Measurements from ENCODE around the gene MAPT. TPM values are rescaled to one million over a fixed set of nuclear protein-coding genes. Genes with fewer than 3 reads are reported as not detected.

The MAPT gene
- total RNA-seq, 1 experiment from 2014 or later, result 37.5 TPM

- TF ChIP-seq POLR2A (IDR thresholded peaks at IDR 0.05; ENCODE audit: borderline replicate concordance, extremely low read depth, insufficient read depth, insufficient read length) (no peak), RAD21 (IDR thresholded peaks at IDR 0.05; ENCODE audit: low read depth) (no peak)
- TF ChIP-seq, protein P1, sequence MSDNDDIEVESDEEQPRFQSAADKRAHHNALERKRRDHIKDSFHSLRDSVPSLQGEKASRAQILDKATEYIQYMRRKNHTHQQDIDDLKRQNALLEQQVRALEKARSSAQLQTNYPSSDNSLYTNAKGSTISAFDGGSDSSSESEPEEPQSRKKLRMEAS (IDR thresholded peaks at IDR 0.05), result no peak
- Histone ChIP-seq H3K27ac (ENCODE audit: low read depth, low read length) (no peak overlapping the region), H2AFZ (ENCODE audit: low read depth, low read length, poor library complexity, severe bottlenecking) (no peak overlapping the region), H4K20me1 (ENCODE audit: insufficient read depth) (no peaks in the 10 kb centered on the region), H3K9me2 (ENCODE audit: insufficient read depth) (no peaks in the 10 kb centered on the region), H3K4me3 (replicated peaks in 1 of 2; ENCODE audit: low read depth in 1 of 2, low read length in 2 of 2) (no peak overlapping the region), H3K9me3 (ENCODE audit: control insufficient read depth in 1 of 2, insufficient read depth in 1 of 2, low read depth in 1 of 2, low read length in 2 of 2) (no peaks in the 10 kb centered on the region), H3K9ac (ENCODE audit: low read length) (no peak overlapping the region), H3K79me2 (ENCODE audit: insufficient read depth, low read length) (no peaks in the 10 kb centered on the region), H3K4me1 (ENCODE audit: control insufficient read depth in 1 of 2, insufficient read depth in 2 of 2, low read length in 2 of 2) (no peaks in the 10 kb centered on the region), H3K4me2 (ENCODE audit: low read length) (no peak overlapping the region), H3K36me3 (ENCODE audit: control insufficient read depth in 1 of 2, insufficient read depth in 2 of 2, low read length in 2 of 2) (peaks cover 9 to 12% of the 10 kb centered on the region in 2 experiments; a peak in 3 of 4 replicates), H3K27me3 (ENCODE audit: insufficient read depth, low read length) (no peaks in the 10 kb centered on the region)
- intact Hi-C loops (cut with micrococcal nuclease), result no loop called here
- CTCF ChIA-PET, result interaction anchor here (1.1 kb wide), 1 partner anchor 24 kb away, joined by 3 read pairs; no protein-coding TSS in a partner anchor
- no peak for DNase-seq (ENCODE audit: low read depth, low spot score)
- RAD21 ChIA-PET (ENCODE audit: low non-redundant PET in 1 of 2, low total read pairs in 2 of 2, uncharacterized antibody in 2 of 2, unreplicated experiment in 2 of 2), result no interaction called here
- POLR2A ChIA-PET, result no interaction called here
- no TSS peak for BruUV-seq (replicated peaks)
- ATAC-seq, result no peak
These were observed 125.8 kb downstream of the MAPT start for GRCh38 chr17:46020023-46020761.

GRCh38 chr17:46020998-46021397 is 126.6 kb downstream of the MAPT start:
- H2AFZ ChIP-seq (ENCODE audit: low read depth, low read length, poor library complexity, severe bottlenecking), result no peak overlapping the region
- H4K20me1 ChIP-seq (ENCODE audit: insufficient read depth), result no peaks in the 10 kb centered on the region
- ATAC-seq (no peak), DNase-seq (ENCODE audit: low read depth, low spot score) (no peak)
- TF ChIP-seq CEBPB (IDR thresholded peaks at IDR 0.05; ENCODE audit: low read depth) (no peak), SRF (IDR thresholded peaks at IDR 0.05; ENCODE audit: low read depth) (no peak), TCF7L2 (IDR thresholded peaks at IDR 0.05; ENCODE audit: borderline replicate concordance, extremely low read depth, insufficient read depth, insufficient read length) (no peak), CBX3 (IDR thresholded peaks at IDR 0.05; ENCODE audit: low read depth) (no peak), CTCF (IDR thresholded peaks at IDR 0.05 in 2 of 3, conservative IDR thresholded peaks at IDR 0.05 in 1 of 3; ENCODE audit: borderline replicate concordance in 1 of 3, insufficient read depth in 1 of 3, low read depth in 2 of 3, low read length in 2 of 3) (no peak), ZNF274 (IDR thresholded peaks at IDR 0.05; ENCODE audit: low read depth, low read length) (no peak), EZH2 (IDR thresholded peaks at IDR 0.05) (no peak), POLR2A (IDR thresholded peaks at IDR 0.05; ENCODE audit: borderline replicate concordance, extremely low read depth, insufficient read depth, insufficient read length) (no peak), SP1 (IDR thresholded peaks at IDR 0.05; ENCODE audit: low read depth) (no peak), ZBTB33 (IDR thresholded peaks at IDR 0.05; ENCODE audit: extremely low read depth, insufficient replicate concordance, low read length) (no peak)
- TF ChIP-seq, protein P1 (IDR thresholded peaks at IDR 0.05), result no peak
- no TSS peak for BruUV-seq (replicated peaks)
- CTCF ChIA-PET, result interaction anchor here (1.1 kb wide), 1 partner anchor 23 kb away, joined by 3 read pairs; no protein-coding TSS in a partner anchor
- H3K27ac ChIP-seq (ENCODE audit: low read depth, low read length), result no peak overlapping the region
- H3K4me1 ChIP-seq (ENCODE audit: control insufficient read depth in 1 of 2, insufficient read depth in 2 of 2, low read length in 2 of 2), result no peaks in the 10 kb centered on the region
- H3K9me2 ChIP-seq (ENCODE audit: insufficient read depth), result no peaks in the 10 kb centered on the region
- POLR2A ChIA-PET, result no interaction called here
- no peak overlapping the region for H3K4me3 ChIP-seq (replicated peaks in 1 of 2; ENCODE audit: low read depth in 1 of 2, low read length in 2 of 2)
- RAD21 ChIA-PET (ENCODE audit: low non-redundant PET in 1 of 2, low total read pairs in 2 of 2, uncharacterized antibody in 2 of 2, unreplicated experiment in 2 of 2), result no interaction called here
- intact Hi-C loops (cut with micrococcal nuclease), result no loop called here
- H3K9me3 ChIP-seq (ENCODE audit: control insufficient read depth in 1 of 2, insufficient read depth in 1 of 2, low read depth in 1 of 2, low read length in 2 of 2), result no peaks in the 10 kb centered on the region
- peaks cover 9 to 12% of the 10 kb centered on the region in 2 experiments; a peak in 3 of 4 replicates for H3K36me3 ChIP-seq (ENCODE audit: control insufficient read depth in 1 of 2, insufficient read depth in 2 of 2, low read length in 2 of 2)
- no peaks in the 10 kb centered on the region for H3K27me3 ChIP-seq (ENCODE audit: insufficient read depth, low read length)
- no peak overlapping the region for H3K9ac ChIP-seq (ENCODE audit: low read length)
- H3K79me2 ChIP-seq (ENCODE audit: insufficient read depth, low read length), result no peaks in the 10 kb centered on the region
- H3K4me2 ChIP-seq (ENCODE audit: low read length), result no peak overlapping the region

Data from HCT116 (cell line).